H1 (cell line): ENCODE results near the gene DELE1. TPM values are rescaled to one million over a fixed set of nuclear protein-coding genes. Genes with fewer than 3 reads are reported as not detected.

Source experiments
- CTCF ChIA-PET: fragments of 300-600 bp; sonication (Branson Sonifier 250); formaldehyde crosslinking; loops from one replicate; lab custom pipeline; 2021; ENCODE audit not compliant: partially characterized antibody; lab: Charles Lee
- POLR2A ChIA-PET: fragments of 300-600 bp; sonication (Branson Sonifier 250); formaldehyde crosslinking; loops from one replicate; lab custom pipeline; 2021; ENCODE audit warnings: inconsistent platforms; ENCODE audit not compliant: partially characterized antibody; lab: Charles Lee
- DNase-seq, 2 experiments: peaks; one replicate each; pipeline versions ENCODE4 v3.0.0 to v3.0.0-alpha.2; 2010 to 2022; ENCODE audit warnings: low spot score in 2 of 2, low read depth in 1 of 2, mixed read lengths in 1 of 2
- FAIRE-seq: peaks from 2 replicates; lab custom pipeline; 2011; peaks lifted over from hg19 to GRCh38; lab: Jason Lieb, UNC
- H2AFZ ChIP-seq: 2 replicates; pipeline ENCODE4 v1.8.1; 2012; ENCODE audit warnings: low read length, inconsistent platforms
- H2AK5ac ChIP-seq: 2 replicates; pipeline ENCODE4 v1.6.1; 2013; ENCODE audit warnings: low read depth, low read length
- H2BK120ac ChIP-seq: replicated peaks from 2 replicates; pipeline ENCODE3; 2013; ENCODE audit warnings: low read depth, low read length, inconsistent platforms
- H2BK12ac ChIP-seq: 2 replicates; pipeline ENCODE4 v1.6.1; 2013; ENCODE audit warnings: low read depth, low read length
- H2BK15ac ChIP-seq: 2 replicates; pipeline ENCODE4 v1.6.1; 2013; ENCODE audit warnings: low read length
- H2BK20ac ChIP-seq: 2 replicates; pipeline ENCODE4 v1.6.1; 2013; ENCODE audit warnings: low read length
- H2BK5ac ChIP-seq: 2 replicates; pipeline ENCODE4 v1.6.1; 2013; ENCODE audit warnings: low read depth, low read length
- H3K14ac ChIP-seq: 2 replicates; pipeline ENCODE4 v1.6.1; 2013; ENCODE audit warnings: inconsistent platforms; ENCODE audit not compliant: insufficient read length
- H3K18ac ChIP-seq: 2 replicates; pipeline ENCODE4 v1.6.1; 2013; ENCODE audit warnings: low read length; ENCODE audit errors: extremely low read depth
- H3K23ac ChIP-seq: 2 replicates; pipeline ENCODE4 v1.6.1; 2013; ENCODE audit warnings: inconsistent platforms; ENCODE audit not compliant: insufficient read length
- H3K23me2 ChIP-seq: 2 replicates; pipeline ENCODE4 v1.6.1; 2013; ENCODE audit warnings: low read depth, low read length
- H3K27ac ChIP-seq: 2 replicates; pipeline ENCODE4 v1.6.1; 2011; ENCODE audit warnings: low read depth, low read length, inconsistent platforms
- H3K27me3 ChIP-seq, 4 experiments: replicated peaks in 1 of 4; 1 replicate in 1 of 4; 2 replicates in 3 of 4; pipeline versions ENCODE4 v1.6.1 to v1.8.1; 2011 to 2013; ENCODE audit warnings: low read length in 3 of 4, mild to moderate bottlenecking in 3 of 4, inconsistent platforms in 2 of 4, mixed read lengths in 2 of 4, moderate library complexity in 1 of 4; ENCODE audit not compliant: control insufficient read depth in 3 of 4, insufficient read depth in 3 of 4; ENCODE audit errors: extremely low read depth in 1 of 4
- H3K36me3 ChIP-seq, 4 experiments: 2 replicates each; pipeline versions ENCODE4 v1.6.1 to v1.8.1; 2011 to 2013; ENCODE audit warnings: mild to moderate bottlenecking in 4 of 4, low read length in 3 of 4, moderate library complexity in 2 of 4, control low read depth in 1 of 4, inconsistent platforms in 1 of 4; ENCODE audit not compliant: insufficient read depth in 4 of 4, control insufficient read depth in 2 of 4
- H3K4ac ChIP-seq: replicated peaks from 2 replicates; pipeline ENCODE3; 2013; ENCODE audit warnings: low read length, low read depth, mixed read lengths, inconsistent platforms; ENCODE audit not compliant: insufficient read length
- H3K4me1 ChIP-seq, 4 experiments: replicated peaks in 1 of 4; 1 replicate in 1 of 4; 2 replicates in 3 of 4; pipeline versions ENCODE4 v1.6.1 to v1.8.1; 2011 to 2013; ENCODE audit warnings: low read length in 3 of 4, inconsistent platforms in 2 of 4, mixed read lengths in 1 of 4; ENCODE audit not compliant: insufficient read depth in 4 of 4, control insufficient read depth in 3 of 4
- H3K4me2 ChIP-seq, 2 experiments: 2 replicates each; pipeline versions ENCODE4 v1.6.1 to v1.8.1; 2011 to 2013; ENCODE audit warnings: low read depth in 2 of 2, low read length in 2 of 2, control low read depth in 1 of 2, inconsistent platforms in 1 of 2, mild to moderate bottlenecking in 1 of 2; ENCODE audit not compliant: insufficient read depth in 1 of 2
- H3K4me3 ChIP-seq, 4 experiments: fragments of 200-600, 300-600 bp in 1 of 4; sonication (generic), shearing (Covaris generic), sonication (Bioruptor Twin) in 1 of 4; 2 replicates each; pipeline versions ENCODE4 v1.5.1 to v1.8.1; 2011 to 2016; ENCODE audit warnings: low read length in 4 of 4, low read depth in 3 of 4, control low read depth in 2 of 4, inconsistent platforms in 2 of 4, mild to moderate bottlenecking in 2 of 4, mixed read lengths in 1 of 4, moderate library complexity in 1 of 4; ENCODE audit not compliant: insufficient read depth in 2 of 4; ENCODE audit errors: extremely low read depth in 1 of 4
- H3K56ac ChIP-seq: replicated peaks from 2 replicates; pipeline ENCODE3; 2013; ENCODE audit warnings: low read depth, mild to moderate bottlenecking, mixed read lengths, low read length, inconsistent platforms; ENCODE audit not compliant: insufficient read length
- H3K79me1 ChIP-seq: 2 replicates; pipeline ENCODE4 v1.6.1; 2013; ENCODE audit warnings: low read depth, low read length, control low read depth
- H3K79me2 ChIP-seq, 2 experiments: 2 replicates each; pipeline versions ENCODE4 v1.6.1 to v1.8.1; 2012 to 2013; ENCODE audit warnings: low read length in 2 of 2, mild to moderate bottlenecking in 2 of 2, inconsistent platforms in 1 of 2; ENCODE audit not compliant: insufficient read depth in 2 of 2, control insufficient read depth in 1 of 2
- H3K9ac ChIP-seq, 4 experiments: replicated peaks in 1 of 4; 1 replicate in 1 of 4; 2 replicates in 3 of 4; pipeline versions ENCODE4 v1.6.1 to v1.8.1; 2011 to 2013; ENCODE audit warnings: low read depth in 3 of 4, low read length in 3 of 4, control low read depth in 2 of 4, mild to moderate bottlenecking in 2 of 4, moderate library complexity in 2 of 4, inconsistent platforms in 1 of 4; ENCODE audit errors: extremely low read depth in 1 of 4
- H3K9me3 ChIP-seq, 2 experiments: 2 replicates each; pipeline versions ENCODE4 v1.6.1 to v1.8.1; 2012 to 2013; ENCODE audit warnings: mild to moderate bottlenecking in 2 of 2, moderate library complexity in 2 of 2, control low read depth in 1 of 2, inconsistent platforms in 1 of 2, low read depth in 1 of 2, low read length in 1 of 2, mixed read lengths in 1 of 2; ENCODE audit not compliant: insufficient read depth in 2 of 2
- H4K20me1 ChIP-seq, 2 experiments: replicated peaks in 1 of 2; 2 replicates each; pipeline versions ENCODE3 to v1.8.1; 2011 to 2013; ENCODE audit warnings: inconsistent platforms in 2 of 2, low read length in 2 of 2, mild to moderate bottlenecking in 1 of 2; ENCODE audit not compliant: insufficient read depth in 2 of 2, control insufficient read depth in 1 of 2
- H4K5ac ChIP-seq: 2 replicates; pipeline ENCODE4 v1.6.1; 2013; ENCODE audit warnings: low read length, low read depth, mixed read lengths, inconsistent platforms; ENCODE audit not compliant: insufficient read length
- H4K8ac ChIP-seq: 2 replicates; pipeline ENCODE4 v1.8.0; 2013; ENCODE audit warnings: mild to moderate bottlenecking, moderate library complexity, low read length, inconsistent platforms; ENCODE audit not compliant: insufficient read depth; ENCODE audit errors: extremely low read depth
- H4K91ac ChIP-seq: replicated peaks from 2 replicates; pipeline ENCODE3; 2013; ENCODE audit warnings: low read length, mixed read lengths, inconsistent platforms; ENCODE audit not compliant: insufficient read length
- GABPA ChIP-seq: IDR thresholded peaks from 2 replicates; pipeline ENCODE4 v1.6.1; 2011; ENCODE audit warnings: mild to moderate bottlenecking, low read length, moderate library complexity, borderline replicate concordance; ENCODE audit not compliant: insufficient read depth
- NANOG ChIP-seq: IDR thresholded peaks from 2 replicates; pipeline ENCODE4 v1.6.1; 2011; ENCODE audit warnings: low read length, low read depth, mild to moderate bottlenecking, inconsistent platforms; ENCODE audit not compliant: insufficient read depth, poor library complexity, severe bottlenecking
- POU5F1 ChIP-seq: IDR thresholded peaks from 2 replicates; pipeline ENCODE4 v1.6.1; 2011; ENCODE audit warnings: low read depth, mild to moderate bottlenecking, low read length, moderate library complexity
- SRF ChIP-seq: IDR thresholded peaks from 2 replicates; pipeline ENCODE4 v1.6.1; 2011; ENCODE audit warnings: mild to moderate bottlenecking, low read depth, low read length, moderate library complexity
- WGBS, 2 experiments: shearing (Covaris generic) in 1 of 2; methylation state at CpG; one replicate each; pipeline versions ENCODE4 v1.1.6 to v1.1.7; 2013 to 2015; ENCODE audit warnings: low lambda C conversion rate in 2 of 2, mixed read lengths in 2 of 2, inconsistent platforms in 1 of 2, low coverage in 1 of 2, missing lambda C conversion rate in 1 of 2; ENCODE audit not compliant: insufficient replicate concordance in 2 of 2, insufficient coverage in 1 of 2, insufficient read length in 1 of 2; ENCODE audit errors: extremely low coverage in 1 of 2, missing lambda C conversion rate in 1 of 2; 5-methylcytosine and 5-hydroxymethylcytosine counted together
- polyA plus RNA-seq, 7 experiments: library from polyadenylated mRNA; depleted of rRNA in 3 of 7; stranded (reverse) in 5 of 7; unstranded in 2 of 7; fragments of >200 nt in 5 of 7; fragments of 200-250 nt in 2 of 7; gene quantifications; 1 replicate in 5 of 7; 2 replicates in 1 of 7; 4 replicates in 1 of 7; pipeline versions ENCODE4 v1.2.1 to v1.2.3, GENCODE V29; 2011 to 2013; ENCODE audit warnings: missing spikeins in 2 of 7, mixed read lengths in 2 of 7
- total RNA-seq: library from RNA; stranded (reverse); fragmentation: NEBNext Ultra II Directional; extraction: Animal tissue kit (Norgen Biotek cat#: 25700); gene quantifications from 2 replicates; pipeline ENCODE4 v1.2.1, GENCODE V29; 2021

DELE1 gene
- total and polyA plus RNA-seq, 2 of the 8 experiments (the other 6 are each of a cell fraction or from before 2014, with no cell fraction given) = 61.4 to 114 TPM

- no peaks in the 10 kb centered on the region for H3K79me2 ChIP-seq
- WGBS, 2 experiments = 0% methylated on average over 1 of the region's 1 CpG; no CpG with 5 or more reads in 1 of the 2 experiments
- H3K36me3 ChIP-seq = no peaks in the 10 kb centered on the region
- H3K9me3 ChIP-seq = no peaks in the 10 kb centered on the region
- FAIRE-seq = no peak
- no peak overlapping the region for H2AK5ac ChIP-seq
- H2BK120ac ChIP-seq = no peak overlapping the region
- no peak overlapping the region for H4K5ac ChIP-seq
- H2BK5ac ChIP-seq = no peak overlapping the region
- no peaks in the 10 kb centered on the region for H3K79me1 ChIP-seq
- no peak overlapping the region for H3K4ac ChIP-seq
- TF ChIP-seq NANOG (no peak), POU5F1 (no peak), SRF (no peak), GABPA (no peak)
- TF ChIP-seq, all 59 proteins: peak for 0
- H4K20me1 ChIP-seq = no peaks in the 10 kb centered on the region
- H3K56ac ChIP-seq = no peak overlapping the region
- no peak overlapping the region for H3K27ac ChIP-seq
- H2AFZ ChIP-seq = no peak overlapping the region
- H3K4me3 ChIP-seq = no peak overlapping the region
- no peak overlapping the region for H3K14ac ChIP-seq
- H3K27me3 ChIP-seq = no peaks in the 10 kb centered on the region; a peak in 1 of 7 replicates
- no peak overlapping the region for H2BK20ac ChIP-seq
- H3K23ac ChIP-seq = no peak overlapping the region
- DNase-seq = no peak
- ChIA-PET CTCF (interaction anchor here (0.6 to 1.3 kb wide), 4 partner anchors 28 to 241 kb away, joined by 3 read pairs; no protein-coding TSS in a partner anchor), POLR2A (interaction anchor here (1.4 kb wide), 1 partner anchor 19 kb away, joined by 4 read pairs; no protein-coding TSS in a partner anchor)
- H3K23me2 ChIP-seq = no peaks in the 10 kb centered on the region
- no peak overlapping the region for H2BK15ac ChIP-seq
- H3K18ac ChIP-seq = no peak overlapping the region
- H3K4me1 ChIP-seq = no peaks in the 10 kb centered on the region
- no peak overlapping the region for H3K9ac ChIP-seq
- H4K91ac ChIP-seq = no peak overlapping the region
- H2BK12ac ChIP-seq = no peak overlapping the region
- no peak overlapping the region for H4K8ac ChIP-seq
- H3K4me2 ChIP-seq = no peak overlapping the region
Measured at GRCh38 chr5:141906972-141907371, 16.7 kb upstream of the DELE1 start.
